Duodenal mucosa (tissue), 2 donors: ENCODE measurements around the gene PRG3.

ENCODE experiments used
- H3K27ac ChIP-seq: one replicate; pipeline ENCODE4 v1.7.0; 2013; ENCODE audit warnings: low read depth, low read length
- H3K27me3 ChIP-seq, 2 donors: one replicate each; pipeline ENCODE4 v1.7.0; 2013; ENCODE audit warnings: low read length in 2 of 2, control low read depth in 1 of 2; ENCODE audit not compliant: insufficient read depth in 2 of 2, control insufficient read depth in 1 of 2
- H3K36me3 ChIP-seq, 2 donors: one replicate each; pipeline ENCODE4 v1.7.0; 2013; ENCODE audit warnings: low read length in 2 of 2, control low read depth in 1 of 2; ENCODE audit not compliant: insufficient read depth in 2 of 2, control insufficient read depth in 1 of 2
- H3K4me1 ChIP-seq, 2 donors: one replicate each; pipeline ENCODE4 v1.7.0; 2013; ENCODE audit warnings: low read length in 2 of 2, control low read depth in 1 of 2; ENCODE audit not compliant: insufficient read depth in 2 of 2, control insufficient read depth in 1 of 2
- H3K4me3 ChIP-seq, 2 donors: one replicate each; pipeline ENCODE4 v1.7.0; 2013; ENCODE audit warnings: low read length in 2 of 2, low read depth in 1 of 2
- H3K9ac ChIP-seq, 2 donors: one replicate each; pipeline ENCODE4 v1.7.0; 2013; ENCODE audit warnings: low read length in 2 of 2, low read depth in 1 of 2
- H3K9me3 ChIP-seq, 2 donors: one replicate each; pipeline ENCODE4 v1.7.0; 2013; ENCODE audit warnings: low read length in 2 of 2, control low read depth in 1 of 2; ENCODE audit not compliant: control insufficient read depth in 1 of 2

Gene PRG3

GRCh38 chr11:57390535-57390934, 9.6 kb upstream of the PRG3 start, which contains the start of gene PRG2:
Gene PRG2, minus strand, starts transcription at chr11:57390650. Its CDS starts 706 bp downstream, at chr11:57389944.
- H3K4me3 ChIP-seq = no peak within 1 kb of the TSS
- no peak within 1 kb of the TSS for H3K27ac ChIP-seq
- H3K9me3 ChIP-seq = no peaks in the 10 kb centered on the region
- no peak within 1 kb of the TSS for H3K9ac ChIP-seq
- no peaks in the 10 kb centered on the region for H3K36me3 ChIP-seq
- H3K27me3 ChIP-seq = no peaks in the 10 kb centered on the region
- H3K4me1 ChIP-seq = no peaks in the 10 kb centered on the region

- H3K4me3 ChIP-seq = no peak overlapping the region
- H3K9ac ChIP-seq = no peak overlapping the region
- no peaks in the 10 kb centered on the region for H3K9me3 ChIP-seq
- no peak overlapping the region for H3K27ac ChIP-seq
- H3K36me3 ChIP-seq = no peaks in the 10 kb centered on the region
- H3K27me3 ChIP-seq = no peaks in the 10 kb centered on the region
- H3K4me1 ChIP-seq = no peaks in the 10 kb centered on the region
These were observed 6.5 kb upstream of the PRG3 start for GRCh38 chr11:57387289-57388030.

- no peaks in the 10 kb centered on the region for H3K9me3 ChIP-seq
- H3K4me1 ChIP-seq = no peaks in the 10 kb centered on the region
- H3K36me3 ChIP-seq = no peaks in the 10 kb centered on the region
- H3K4me3 ChIP-seq = no peak overlapping the region
- no peaks in the 10 kb centered on the region for H3K27me3 ChIP-seq
- no peak overlapping the region for H3K27ac ChIP-seq
- H3K9ac ChIP-seq = no peak overlapping the region
These were observed 5.4 kb upstream of the PRG3 start for GRCh38 chr11:57386178-57386940.

- H3K27ac ChIP-seq = no peak overlapping the region
- H3K9ac ChIP-seq = no peak overlapping the region
- no peaks in the 10 kb centered on the region for H3K9me3 ChIP-seq
- H3K4me3 ChIP-seq = no peak overlapping the region
- no peaks in the 10 kb centered on the region for H3K27me3 ChIP-seq
- no peaks in the 10 kb centered on the region for H3K4me1 ChIP-seq
- H3K36me3 ChIP-seq = no peaks in the 10 kb centered on the region
These were observed 1.2 kb downstream of the PRG3 start for GRCh38 chr11:57379732-57380131.

GRCh38 chr11:57378186-57378585, 2.8 kb downstream of the PRG3 start:
- H3K4me3 ChIP-seq = no peak overlapping the region
- no peak overlapping the region for H3K27ac ChIP-seq
- no peaks in the 10 kb centered on the region for H3K36me3 ChIP-seq
- H3K4me1 ChIP-seq = no peaks in the 10 kb centered on the region
- H3K27me3 ChIP-seq = no peaks in the 10 kb centered on the region
- no peaks in the 10 kb centered on the region for H3K9me3 ChIP-seq
- H3K9ac ChIP-seq = no peak overlapping the region

- no peaks in the 10 kb centered on the region for H3K36me3 ChIP-seq
- no peak overlapping the region for H3K9ac ChIP-seq
These were observed 3.8 kb downstream of the PRG3 start for GRCh38 chr11:57377107-57377506.

GRCh38 chr11:57376095-57377090, 4.6 kb downstream of the PRG3 start:
- H3K4me3 ChIP-seq = no peak overlapping the region
- H3K4me1 ChIP-seq = no peaks in the 10 kb centered on the region
- no peaks in the 10 kb centered on the region for H3K36me3 ChIP-seq
- no peaks in the 10 kb centered on the region for H3K9me3 ChIP-seq
- H3K27ac ChIP-seq = no peak overlapping the region
- no peak overlapping the region for H3K9ac ChIP-seq
- no peaks in the 10 kb centered on the region for H3K27me3 ChIP-seq

More at GRCh38 chr11:57377107-57377506, 3.8 kb downstream of the PRG3 start:
- Histone ChIP-seq H3K9me3 (no peaks in the 10 kb centered on the region), H3K4me1 (no peaks in the 10 kb centered on the region), H3K27ac (no peak overlapping the region), H3K4me3 (no peak overlapping the region), H3K27me3 (no peaks in the 10 kb centered on the region)

- Histone ChIP-seq H3K9ac (no peak overlapping the region), H3K4me3 (no peak overlapping the region), H3K36me3 (no peaks in the 10 kb centered on the region), H3K9me3 (no peaks in the 10 kb centered on the region), H3K27me3 (no peaks in the 10 kb centered on the region), H3K27ac (no peak overlapping the region), H3K4me1 (no peaks in the 10 kb centered on the region)
These were observed 5.5 kb downstream of the PRG3 start for GRCh38 chr11:57375490-57375889.

- H3K36me3 ChIP-seq = no peaks in the 10 kb centered on the region
- no peak overlapping the region for H3K27ac ChIP-seq
- H3K4me1 ChIP-seq = no peaks in the 10 kb centered on the region
- H3K9ac ChIP-seq = no peak overlapping the region
- no peak overlapping the region for H3K4me3 ChIP-seq
- no peaks in the 10 kb centered on the region for H3K9me3 ChIP-seq
- no peaks in the 10 kb centered on the region for H3K27me3 ChIP-seq
These were observed 6.0 kb downstream of the PRG3 start for GRCh38 chr11:57374966-57375365.
